Vagina (tissue), 2 donors: ENCODE results near the gene PKD1L1. TPM values are rescaled to one million over a fixed set of nuclear protein-coding genes. Genes with fewer than 3 reads are reported as not detected.

ENCODE experiments used
- DNase-seq, 2 donors: peaks; one replicate each; pipeline ENCODE4 v3.0.0-alpha.2; 2017; ENCODE audit errors: extremely low spot score in 2 of 2
- H3K27ac ChIP-seq: fragments of 200-600 bp; sonication (generic); one replicate; pipeline ENCODE4 v1.5.1; 2019
- H3K27me3 ChIP-seq: fragments of 200-600 bp; sonication (generic); one replicate; pipeline ENCODE4 v1.5.1; 2019
- H3K36me3 ChIP-seq, 2 donors: fragments of 200-600 bp; sonication (generic); one replicate each; pipeline ENCODE4 v1.5.1; 2017 to 2019
- H3K4me1 ChIP-seq: fragments of 200-600 bp; sonication (generic); one replicate; pipeline ENCODE4 v1.5.1; 2019
- H3K4me3 ChIP-seq, 2 donors: fragments of 200-600 bp; sonication (generic); 1 replicate in 1 of 2; 2 replicates in 1 of 2; pipeline ENCODE4 v1.5.1; 2016 to 2019
- H3K9me3 ChIP-seq: fragments of 200-600 bp; sonication (generic); one replicate; pipeline ENCODE4 v1.5.1; 2019
- POLR2A ChIP-seq, 2 donors: fragments of 450-650 bp; IDR thresholded peaks; one replicate each; pipeline ENCODE4 v1.6.1; 2017; ENCODE audit warnings: antibody characterized with exemption in 2 of 2, mild to moderate bottlenecking in 2 of 2, moderate library complexity in 2 of 2
- POLR2AphosphoS5 ChIP-seq, 2 donors: sonication (generic); formaldehyde crosslinking; IDR thresholded peaks; one replicate each; pipeline ENCODE4 v1.9.0; 2017; ENCODE audit warnings: antibody characterized with exemption in 2 of 2, mild to moderate bottlenecking in 2 of 2, low read depth in 1 of 2; ENCODE audit not compliant: insufficient read depth in 1 of 2
- intact Hi-C: fragments of 100-400 bp; cut with DNase I; formaldehyde crosslinking; loops from one replicate; pipeline ENCODE4 v1.15.1; 2023
- total RNA-seq: library from RNA; depleted of rRNA; stranded (reverse); fragments of >200 nt; gene quantifications from one replicate; pipeline ENCODE4 v1.2.3, GENCODE V29; 2016
- TF ChIP-seq, protein P1 (sequence below), 3 experiments: fragments of 450-650 bp in 2 of 3; fragments of 200-600 bp in 1 of 3; sonication (generic) in 1 of 3; IDR thresholded peaks; one replicate each; pipeline ENCODE4 v1.5.1; 2017 to 2019; ENCODE audit warnings: antibody characterized with exemption in 3 of 3, mild to moderate bottlenecking in 2 of 3, moderate library complexity in 2 of 3

PKD1L1 gene
- total RNA-seq, 1 donor from 2014 or later: 0.49 TPM

DNA sequence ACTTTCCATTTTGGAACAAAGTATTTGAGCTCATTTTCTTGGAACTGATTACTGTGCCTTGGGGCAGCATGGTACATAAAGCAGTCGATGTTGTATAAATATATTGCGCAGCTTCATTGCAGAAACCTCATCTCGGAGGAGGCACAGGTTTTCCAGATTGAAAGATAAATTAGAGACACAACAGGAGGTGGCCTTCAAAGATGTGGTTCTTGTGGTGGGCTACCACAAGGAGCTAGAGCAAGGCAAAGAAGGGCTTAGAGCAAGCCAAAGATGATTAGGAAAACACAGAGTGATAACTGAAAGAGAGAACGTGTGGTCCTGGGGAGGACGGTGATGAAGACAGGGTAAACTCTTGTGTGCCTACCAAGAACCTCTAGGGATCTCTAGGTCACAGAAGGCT lies 197.2 kb downstream of the PKD1L1 start:
- no peak for DNase-seq
- Histone ChIP-seq H3K9me3 (no peaks in the 10 kb centered on the region), H3K27me3 (no peaks in the 10 kb centered on the region), H3K4me3 (no peak overlapping the region), H3K27ac (no peak overlapping the region), H3K4me1 (no peaks in the 10 kb centered on the region), H3K36me3 (no peaks in the 10 kb centered on the region)
- intact Hi-C loops: no loop called here
- no peak for TF ChIP-seq POLR2AphosphoS5 (IDR thresholded peaks at IDR 0.05; ENCODE audit: insufficient read depth in 1 of 2, low read depth in 1 of 2)
- TF ChIP-seq, protein P1, sequence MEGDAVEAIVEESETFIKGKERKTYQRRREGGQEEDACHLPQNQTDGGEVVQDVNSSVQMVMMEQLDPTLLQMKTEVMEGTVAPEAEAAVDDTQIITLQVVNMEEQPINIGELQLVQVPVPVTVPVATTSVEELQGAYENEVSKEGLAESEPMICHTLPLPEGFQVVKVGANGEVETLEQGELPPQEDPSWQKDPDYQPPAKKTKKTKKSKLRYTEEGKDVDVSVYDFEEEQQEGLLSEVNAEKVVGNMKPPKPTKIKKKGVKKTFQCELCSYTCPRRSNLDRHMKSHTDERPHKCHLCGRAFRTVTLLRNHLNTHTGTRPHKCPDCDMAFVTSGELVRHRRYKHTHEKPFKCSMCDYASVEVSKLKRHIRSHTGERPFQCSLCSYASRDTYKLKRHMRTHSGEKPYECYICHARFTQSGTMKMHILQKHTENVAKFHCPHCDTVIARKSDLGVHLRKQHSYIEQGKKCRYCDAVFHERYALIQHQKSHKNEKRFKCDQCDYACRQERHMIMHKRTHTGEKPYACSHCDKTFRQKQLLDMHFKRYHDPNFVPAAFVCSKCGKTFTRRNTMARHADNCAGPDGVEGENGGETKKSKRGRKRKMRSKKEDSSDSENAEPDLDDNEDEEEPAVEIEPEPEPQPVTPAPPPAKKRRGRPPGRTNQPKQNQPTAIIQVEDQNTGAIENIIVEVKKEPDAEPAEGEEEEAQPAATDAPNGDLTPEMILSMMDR (IDR thresholded peaks at IDR 0.05): no peak
- no peak for TF ChIP-seq POLR2A (IDR thresholded peaks at IDR 0.05)

DNA sequence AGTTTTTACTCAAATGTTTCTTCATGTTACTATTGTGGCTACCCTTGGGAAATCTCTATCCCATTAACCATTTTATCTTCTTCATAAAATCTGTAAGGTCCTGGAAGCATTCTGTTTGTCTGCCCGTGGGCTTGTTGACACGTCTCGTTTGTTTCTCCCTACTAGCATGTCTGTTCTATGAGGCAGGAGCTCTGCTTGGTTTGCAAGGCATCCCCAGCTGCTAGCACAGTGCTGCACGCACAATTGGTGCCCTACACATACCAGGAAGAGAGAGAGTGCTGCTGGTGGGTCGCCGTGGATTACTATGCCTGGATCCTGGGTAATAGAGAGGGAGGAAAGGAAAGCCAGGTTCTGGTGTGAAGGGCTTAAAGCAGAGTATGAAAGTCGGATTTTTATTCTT lies 200.2 kb downstream of the PKD1L1 start:
- Histone ChIP-seq H3K9me3 (no peaks in the 10 kb centered on the region), H3K27me3 (no peaks in the 10 kb centered on the region), H3K4me1 (no peaks in the 10 kb centered on the region), H3K27ac (no peak overlapping the region), H3K4me3 (no peak overlapping the region), H3K36me3 (no peaks in the 10 kb centered on the region)
- intact Hi-C loops: no loop called here
- no peak for DNase-seq
- no peak for TF ChIP-seq POLR2AphosphoS5 (IDR thresholded peaks at IDR 0.05; ENCODE audit: insufficient read depth in 1 of 2, low read depth in 1 of 2)
- TF ChIP-seq, protein P1 (IDR thresholded peaks at IDR 0.05): no peak
- TF ChIP-seq POLR2A (IDR thresholded peaks at IDR 0.05): no peak

DNA sequence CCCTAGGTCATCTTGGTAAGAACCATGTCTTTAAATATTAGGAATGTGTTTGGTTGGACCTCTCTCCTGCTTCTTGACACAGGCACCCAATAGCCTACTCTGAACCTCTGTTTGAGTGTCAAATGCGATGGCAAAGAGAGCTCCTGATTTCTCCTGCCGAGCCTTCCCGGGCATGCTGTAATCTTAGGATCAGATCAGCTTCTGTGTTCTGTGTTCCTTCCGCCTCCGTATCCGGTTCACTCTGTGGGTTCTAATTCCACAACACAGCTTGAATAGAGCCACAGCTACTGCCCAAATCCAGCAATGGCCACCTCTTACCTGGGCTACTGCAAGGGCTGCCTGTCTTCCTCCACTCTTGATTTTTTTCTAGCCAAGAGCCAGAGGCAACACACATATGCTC lies 201.1 kb downstream of the PKD1L1 start:
- Histone ChIP-seq H3K36me3 (no peaks in the 10 kb centered on the region), H3K27me3 (no peaks in the 10 kb centered on the region), H3K27ac (no peak overlapping the region), H3K4me3 (no peak overlapping the region), H3K4me1 (no peaks in the 10 kb centered on the region), H3K9me3 (no peaks in the 10 kb centered on the region)
- intact Hi-C loops: no loop called here
- DNase-seq: no peak
- TF ChIP-seq, protein P1 (IDR thresholded peaks at IDR 0.05): no peak
- TF ChIP-seq POLR2A (IDR thresholded peaks at IDR 0.05) (no peak), POLR2AphosphoS5 (IDR thresholded peaks at IDR 0.05; ENCODE audit: insufficient read depth in 1 of 2, low read depth in 1 of 2) (no peak)

DNA sequence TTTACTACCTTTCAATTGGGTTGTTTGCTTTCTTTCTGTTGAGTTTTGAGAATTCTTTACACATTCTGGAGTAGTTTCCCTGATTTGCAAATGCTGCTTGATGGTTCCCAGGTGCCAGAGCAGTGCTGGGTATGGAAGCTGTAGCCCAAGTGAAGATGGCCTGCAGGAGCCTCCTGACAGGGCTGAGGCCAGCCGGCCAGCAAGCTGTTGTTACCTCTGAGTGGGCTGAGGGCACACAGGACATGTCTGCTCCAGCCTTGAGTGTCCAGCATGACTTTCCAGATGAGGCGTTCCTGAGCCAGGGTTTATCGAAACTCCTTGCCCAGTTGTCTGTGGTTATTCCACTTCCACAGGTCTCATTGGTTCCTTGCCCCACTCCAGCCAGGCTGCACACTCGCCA lies 201.8 kb downstream of the PKD1L1 start:
- H3K9me3 ChIP-seq: no peaks in the 10 kb centered on the region
- TF ChIP-seq POLR2AphosphoS5 (IDR thresholded peaks at IDR 0.05; ENCODE audit: insufficient read depth in 1 of 2, low read depth in 1 of 2) (no peak), POLR2A (IDR thresholded peaks at IDR 0.05) (no peak)
- TF ChIP-seq, protein P1 (IDR thresholded peaks at IDR 0.05): no peak
- no peaks in the 10 kb centered on the region for H3K36me3 ChIP-seq
- no peak overlapping the region for H3K4me3 ChIP-seq
- intact Hi-C loops: no loop called here
- no peaks in the 10 kb centered on the region for H3K4me1 ChIP-seq
- no peak overlapping the region for H3K27ac ChIP-seq
- H3K27me3 ChIP-seq: no peaks in the 10 kb centered on the region
- no peak for DNase-seq

DNA sequence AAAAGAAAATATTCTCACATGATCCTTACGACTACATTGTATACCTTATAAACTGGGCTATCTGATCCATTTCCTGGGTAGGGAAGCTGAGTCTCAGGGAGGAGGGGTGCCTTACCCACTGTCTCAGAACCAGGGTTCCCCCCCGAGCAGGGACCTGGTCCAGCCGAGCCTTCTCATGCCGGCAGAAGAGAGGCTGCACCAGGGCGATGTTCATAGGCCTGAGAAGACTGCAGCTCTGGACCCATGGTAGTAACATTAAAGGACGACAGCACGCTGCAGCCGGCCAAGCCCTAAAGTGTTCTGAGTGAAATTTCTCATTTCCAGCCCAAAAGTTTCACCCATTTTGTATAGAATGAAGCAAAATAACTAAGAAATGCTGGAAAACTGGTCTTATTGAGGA lies 203.4 kb downstream of the PKD1L1 start:
- no peaks in the 10 kb centered on the region for H3K36me3 ChIP-seq
- no peaks in the 10 kb centered on the region for H3K9me3 ChIP-seq
- no peak for DNase-seq
- no peaks in the 10 kb centered on the region for H3K27me3 ChIP-seq
- TF ChIP-seq, protein P1 (IDR thresholded peaks at IDR 0.05): no peak
- TF ChIP-seq POLR2AphosphoS5 (IDR thresholded peaks at IDR 0.05; ENCODE audit: insufficient read depth in 1 of 2, low read depth in 1 of 2) (no peak), POLR2A (IDR thresholded peaks at IDR 0.05) (no peak)
- intact Hi-C loops: no loop called here
- no peak overlapping the region for H3K4me3 ChIP-seq
- no peaks in the 10 kb centered on the region for H3K4me1 ChIP-seq
- no peak overlapping the region for H3K27ac ChIP-seq
